GM19438 (cell line): ENCODE data around the gene FOXI2.

ENCODE experiments used
- ATAC-seq: cut with Tn5 transposase; IDR thresholded peaks from one replicate; pipeline ENCODE4 v1.9.1; 2021; ENCODE audit warnings: low read depth; ENCODE audit not compliant: unreplicated experiment

Gene FOXI2

DNA sequence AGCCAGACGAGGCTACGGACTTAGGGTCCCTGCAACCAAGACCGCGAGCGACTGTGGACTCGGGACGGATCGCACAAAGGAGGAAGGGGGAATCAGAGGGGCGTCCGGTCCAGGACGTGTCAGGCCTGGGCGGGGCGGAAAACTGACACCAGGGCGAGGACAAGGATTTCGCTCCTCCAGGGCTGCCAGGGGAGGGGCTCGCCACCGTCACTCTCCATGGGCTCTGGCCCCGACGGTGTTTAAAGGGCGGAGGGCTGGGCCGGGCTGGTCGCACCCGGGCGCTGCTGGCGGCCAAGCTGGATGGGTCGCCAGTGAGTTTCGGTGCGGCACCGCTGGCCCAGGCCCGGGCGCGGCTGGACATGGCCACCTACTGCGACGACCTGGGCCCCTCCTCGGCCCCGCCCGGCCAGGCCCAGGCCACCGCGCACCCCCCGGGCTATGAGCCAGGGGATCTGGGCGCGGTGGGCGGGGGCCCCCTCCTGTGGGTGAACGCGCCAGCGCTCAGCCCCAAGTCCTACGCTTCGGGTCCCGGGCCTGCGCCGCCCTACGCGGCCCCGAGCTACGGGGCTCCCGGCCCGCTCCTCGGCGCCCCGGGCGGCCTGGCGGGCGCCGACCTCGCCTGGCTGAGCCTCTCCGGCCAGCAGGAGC is at the start of gene FOXI2:
Gene FOXI2 (plus strand): TSS at position 271 of the 648 bp plus-strand sequence. CDS start 89 bp downstream, at position 360.
- no peak for ATAC-seq

DNA sequence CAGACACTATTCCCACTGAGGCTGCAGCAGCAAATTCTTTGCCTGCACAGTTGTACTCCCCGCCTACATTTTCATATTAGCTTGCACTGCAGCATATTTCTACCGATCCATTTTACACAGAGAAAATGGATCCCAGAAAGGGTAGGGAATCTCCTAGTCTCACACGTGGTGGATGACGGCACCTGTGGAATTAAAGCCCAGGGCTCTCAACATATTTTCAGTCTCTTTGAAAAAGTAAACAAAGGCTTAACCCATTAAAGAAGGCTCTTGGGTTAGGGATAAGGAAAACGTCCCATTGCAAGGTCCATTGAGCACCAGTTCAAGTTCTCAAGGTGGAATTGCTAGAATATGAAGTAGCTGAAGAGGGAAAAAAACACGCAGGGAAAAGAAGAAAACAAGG is 49.4 kb upstream of the FOXI2 start:
- ATAC-seq: no peak

DNA sequence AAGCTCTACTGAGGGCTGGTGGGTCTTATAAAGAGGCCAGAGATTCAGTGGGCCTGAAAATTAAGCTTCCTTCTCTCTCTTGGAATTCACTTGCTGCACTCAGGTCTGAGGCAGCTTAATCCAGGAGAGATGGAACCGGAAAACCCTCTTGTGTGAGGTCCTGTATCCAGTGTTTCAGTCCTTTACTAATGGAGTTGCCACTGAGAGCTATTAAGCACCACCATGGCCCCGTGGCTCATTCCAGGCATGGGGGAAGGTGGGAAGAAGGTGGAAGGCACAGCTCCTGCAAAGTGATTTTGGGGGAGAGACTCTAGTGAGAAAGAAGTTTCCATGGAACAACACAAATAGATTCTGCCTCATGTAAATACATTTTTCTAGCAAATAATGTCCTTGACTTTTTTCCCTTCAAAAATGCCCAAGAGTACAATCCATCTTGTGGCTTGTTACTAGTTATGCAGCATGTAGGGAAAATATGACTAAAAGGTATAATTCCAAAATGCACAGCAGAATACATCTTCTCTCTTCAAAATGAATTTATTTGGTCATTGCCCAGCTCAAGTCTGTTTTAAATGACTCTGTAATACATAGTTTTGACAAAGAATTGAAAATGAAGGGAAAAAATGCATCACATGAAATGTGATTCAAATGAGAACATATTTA is 46.7 kb upstream of the FOXI2 start:
- no peak for ATAC-seq

DNA sequence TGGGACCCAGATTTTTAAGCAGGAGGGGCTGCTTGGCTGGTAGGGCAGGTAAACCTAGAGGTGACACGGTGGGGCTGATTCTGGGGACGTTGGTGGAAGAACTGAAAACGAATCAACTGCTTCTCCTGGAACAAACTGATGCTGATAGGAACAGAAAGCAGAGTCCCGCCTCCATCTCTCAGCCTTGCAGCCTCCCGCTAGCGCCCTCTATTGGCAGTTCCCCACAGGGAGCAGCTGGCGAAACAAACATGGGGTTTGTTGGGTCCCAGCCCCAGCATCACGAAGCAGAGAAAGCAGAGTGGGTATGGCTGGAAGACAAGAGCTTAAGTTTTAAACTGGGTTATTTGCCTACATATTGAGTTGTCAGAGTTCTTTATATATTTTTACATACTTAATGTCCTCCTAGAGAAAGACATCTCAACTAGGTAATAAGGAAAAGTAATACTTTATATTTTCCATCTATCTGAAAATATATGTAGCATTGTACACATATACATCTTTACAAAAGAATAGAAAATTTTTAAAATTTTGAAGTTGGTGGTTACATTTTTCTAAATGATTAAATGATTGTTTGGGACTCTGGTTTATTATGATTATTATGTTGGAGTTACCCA is 42.3 kb upstream of the FOXI2 start:
- ATAC-seq: no peak

DNA sequence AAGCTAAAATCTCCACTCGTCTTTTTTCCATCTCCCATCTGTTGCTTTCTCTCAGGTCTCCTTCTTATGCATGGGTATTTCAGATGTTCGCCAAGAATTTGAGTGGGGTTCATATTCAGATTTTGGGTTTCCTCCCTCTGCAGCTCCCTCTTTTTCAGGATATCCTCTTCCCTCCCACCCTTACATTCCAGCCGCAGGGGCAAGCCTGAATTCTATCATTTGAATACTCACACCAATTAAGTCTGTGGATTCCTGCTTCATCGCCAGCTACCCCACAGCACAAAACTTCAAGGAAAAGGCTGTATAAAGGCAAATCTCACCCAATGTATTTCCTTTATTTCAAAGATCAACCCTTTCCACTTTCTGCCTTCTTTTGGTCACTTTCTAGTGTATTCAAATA is 41.6 kb upstream of the FOXI2 start:
- ATAC-seq: no peak

DNA sequence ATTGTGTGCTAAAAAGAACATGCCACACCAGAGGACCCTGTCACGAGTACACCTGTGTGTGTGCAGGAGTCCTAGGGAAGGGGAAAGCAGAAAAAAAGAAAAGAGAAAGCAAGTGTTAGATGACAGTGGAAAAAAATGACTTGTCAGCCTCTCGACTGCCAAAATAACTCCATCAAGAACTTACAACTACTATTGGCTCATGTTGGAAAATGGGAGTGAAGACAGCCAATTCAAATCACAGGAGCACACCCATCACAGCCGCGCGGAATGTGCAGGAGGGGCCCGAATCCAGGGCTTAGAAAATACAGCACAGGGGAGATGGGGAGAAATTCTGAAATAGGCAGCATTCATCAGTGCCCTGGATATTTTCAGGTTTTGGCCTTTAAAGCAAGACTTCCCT is 38.1 kb upstream of the FOXI2 start:
- ATAC-seq: no peak

DNA sequence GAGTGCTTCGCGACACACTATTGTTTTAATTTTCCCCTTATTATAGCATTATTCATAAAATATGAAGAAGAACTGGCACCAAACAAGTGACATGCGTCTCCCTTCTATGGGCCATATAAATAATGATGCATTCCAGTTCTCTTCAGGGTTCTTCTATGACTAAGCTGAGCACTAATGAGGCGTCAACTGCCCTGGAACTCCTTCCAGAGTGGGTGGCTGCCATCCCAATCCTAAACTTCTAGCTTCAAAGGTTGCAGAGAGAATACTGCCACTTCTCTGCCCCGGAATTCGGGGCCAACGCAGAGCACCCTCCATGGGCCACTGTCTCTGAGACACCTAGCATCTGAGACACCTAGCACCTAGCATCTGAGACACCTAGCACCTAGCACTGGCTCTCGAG is 37.7 kb upstream of the FOXI2 start:
- ATAC-seq: no peak

DNA sequence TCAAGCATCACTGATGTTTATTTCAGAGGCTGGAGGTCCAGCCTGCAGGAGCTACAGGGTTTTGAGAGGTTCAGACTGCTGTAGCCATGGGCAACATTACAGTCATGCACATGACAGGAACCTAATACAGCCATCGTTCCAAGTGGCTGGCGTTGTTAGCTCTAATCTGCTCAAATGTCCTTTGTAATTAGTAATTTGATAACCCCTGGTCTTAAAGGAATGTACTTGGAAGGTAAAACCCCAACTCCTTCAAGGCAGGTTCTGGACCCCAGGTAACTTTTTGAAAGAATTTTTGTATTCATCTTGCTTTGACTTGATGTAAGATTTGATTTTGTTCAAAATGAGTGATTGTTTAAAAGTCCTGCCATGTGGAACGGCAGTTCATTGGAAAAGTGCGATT is 34.7 kb upstream of the FOXI2 start:
- no peak for ATAC-seq

DNA sequence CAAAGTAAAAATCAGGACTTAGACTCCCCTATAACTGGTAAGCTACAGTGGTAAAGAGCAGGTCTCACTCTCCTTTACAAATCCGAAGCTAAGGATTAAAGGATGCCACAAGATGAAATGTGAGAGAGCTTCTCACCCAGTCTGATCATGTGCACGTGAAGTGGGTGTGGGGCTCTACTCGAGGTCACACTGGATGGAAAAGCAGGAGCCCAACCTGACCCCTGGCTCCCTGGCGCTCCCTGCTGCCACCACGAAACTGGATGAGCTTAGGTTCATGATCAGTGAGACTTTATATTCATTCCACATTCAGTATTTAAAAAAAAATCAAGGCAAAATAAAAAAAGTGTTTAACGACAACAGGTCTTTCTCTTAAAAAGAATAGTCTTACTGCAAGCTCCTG is 21.7 kb upstream of the FOXI2 start:
- ATAC-seq: no peak

DNA sequence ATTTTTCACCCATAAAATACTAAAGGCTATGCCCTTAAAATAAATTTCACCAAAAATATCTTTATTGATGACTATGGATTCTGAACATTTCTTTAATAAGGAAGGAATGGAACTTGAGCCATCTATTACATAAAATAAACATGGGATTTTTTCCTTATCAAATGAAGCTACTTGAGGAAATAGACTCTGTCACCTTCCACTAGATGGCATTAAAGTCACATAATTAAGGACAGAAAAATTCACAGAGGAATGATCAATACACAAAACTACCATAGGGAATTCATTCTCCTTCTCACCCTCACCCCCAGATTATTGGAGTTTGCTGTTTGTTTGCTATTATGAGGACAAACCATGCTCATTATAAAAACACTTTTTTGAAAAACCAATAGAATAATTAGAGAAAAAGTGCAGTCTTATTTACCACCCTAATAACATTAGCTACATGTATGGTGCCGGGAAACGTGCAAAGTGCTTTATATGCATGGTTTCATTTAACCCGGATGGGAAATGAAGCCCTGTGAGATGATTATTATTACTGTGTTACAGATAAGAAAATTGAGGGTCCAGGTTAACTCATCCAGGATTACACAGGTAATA is 21.1 kb upstream of the FOXI2 start:
- no peak for ATAC-seq

DNA sequence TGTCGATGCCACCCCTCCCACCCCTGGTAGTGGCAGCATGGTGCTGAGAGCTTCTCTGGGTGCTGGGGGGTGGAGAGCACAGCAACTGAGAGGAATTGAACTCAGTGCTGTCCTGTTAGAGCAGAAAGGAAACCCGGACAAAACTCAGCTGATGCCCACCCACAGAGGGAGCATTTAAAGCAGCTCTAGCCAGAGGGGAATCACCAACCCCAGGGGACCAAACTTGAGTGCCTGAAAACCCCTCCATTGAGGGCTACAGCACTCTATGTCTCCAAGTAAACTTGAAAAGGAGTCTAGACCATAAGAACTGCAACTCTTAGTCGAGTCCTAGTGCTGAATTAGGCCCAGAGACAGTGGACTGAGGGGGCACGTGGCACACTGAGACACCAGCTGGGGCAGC is 16.8 kb upstream of the FOXI2 start:
- no peak for ATAC-seq

DNA sequence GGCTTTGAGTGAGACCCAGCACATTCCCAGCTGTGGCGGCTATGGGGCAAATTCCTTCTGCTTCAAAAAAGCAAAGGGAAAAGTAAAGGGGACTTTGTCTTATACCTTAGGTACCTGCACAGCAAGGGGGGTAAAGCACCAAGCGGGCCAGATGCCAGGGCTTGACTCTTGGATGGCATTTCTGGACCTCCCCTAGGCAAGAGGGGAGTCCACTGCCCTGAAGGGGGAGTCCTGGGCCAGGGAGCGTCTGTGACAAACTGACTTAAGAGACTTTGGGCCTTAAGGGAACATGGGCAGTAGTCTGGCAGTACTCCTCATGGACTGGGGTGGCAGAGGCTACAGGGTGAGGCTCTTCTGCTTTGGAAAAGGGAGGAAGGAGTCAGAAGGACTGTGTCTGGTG is 16.1 kb upstream of the FOXI2 start:
- ATAC-seq: no peak

DNA sequence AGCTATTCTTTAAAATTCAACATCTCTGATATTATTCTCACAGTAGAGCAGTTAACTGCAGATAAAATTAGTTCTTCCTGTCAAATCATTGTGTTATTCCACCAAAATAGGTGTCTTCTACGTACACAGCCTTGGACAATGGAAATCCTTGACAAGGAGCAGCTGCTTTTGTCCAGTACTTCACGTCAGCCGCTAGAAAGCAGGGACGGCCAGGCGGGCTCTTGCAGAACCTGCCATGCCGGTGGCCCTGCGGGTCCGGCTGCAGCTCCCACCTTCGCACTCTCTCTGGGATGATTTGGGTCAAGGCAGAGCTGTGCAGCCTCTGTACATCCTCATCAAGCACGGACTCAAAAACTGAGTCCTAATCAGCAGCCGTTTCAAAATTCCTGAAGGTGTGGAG is 2.2 kb upstream of the FOXI2 start:
- ATAC-seq: no peak

DNA sequence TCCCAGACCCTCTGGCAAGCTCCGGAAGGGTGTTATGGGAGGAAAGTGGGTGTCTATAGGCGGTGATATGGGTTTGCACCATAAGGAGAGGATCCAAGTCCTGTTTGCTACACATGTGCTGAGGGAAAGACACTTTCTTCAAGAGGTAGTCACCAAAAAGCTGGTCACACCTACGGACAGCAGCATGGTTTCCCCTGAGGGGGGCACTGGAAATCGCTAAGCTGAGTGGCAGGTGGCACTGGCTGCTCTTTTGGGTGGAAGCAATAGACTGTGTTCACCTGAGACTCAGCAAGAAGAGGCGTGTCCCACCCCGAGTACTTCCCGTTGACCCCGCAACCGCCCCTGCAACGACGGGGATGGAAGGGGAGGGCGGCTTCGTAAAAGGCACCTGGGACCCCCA is 1.8 kb upstream of the FOXI2 start:
- no peak for ATAC-seq

DNA sequence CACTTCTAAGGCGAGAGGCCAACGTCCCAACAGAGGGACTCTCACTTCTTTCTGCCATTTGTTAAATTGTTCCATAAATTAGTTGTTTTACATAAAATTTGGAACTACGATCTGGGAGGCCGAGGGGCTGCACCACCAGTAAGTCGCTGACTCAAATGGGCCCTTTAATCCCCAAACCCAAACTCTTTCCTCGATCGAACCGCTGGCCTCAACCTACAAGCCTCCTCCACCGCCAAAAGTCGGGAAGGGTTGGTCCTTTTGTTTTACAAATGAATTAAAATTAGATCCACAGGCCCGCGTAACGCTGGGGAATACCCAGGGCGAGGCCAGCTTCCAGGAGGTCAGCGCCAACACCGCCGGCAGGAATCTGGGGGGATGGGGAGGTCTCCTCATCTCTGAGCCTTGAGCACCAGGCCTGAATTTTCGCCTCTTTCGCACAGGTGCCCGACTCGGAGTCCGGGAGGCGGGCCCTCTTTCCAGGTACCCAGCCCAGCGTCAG is 1.2 kb upstream of the FOXI2 start:
- no peak for ATAC-seq

DNA sequence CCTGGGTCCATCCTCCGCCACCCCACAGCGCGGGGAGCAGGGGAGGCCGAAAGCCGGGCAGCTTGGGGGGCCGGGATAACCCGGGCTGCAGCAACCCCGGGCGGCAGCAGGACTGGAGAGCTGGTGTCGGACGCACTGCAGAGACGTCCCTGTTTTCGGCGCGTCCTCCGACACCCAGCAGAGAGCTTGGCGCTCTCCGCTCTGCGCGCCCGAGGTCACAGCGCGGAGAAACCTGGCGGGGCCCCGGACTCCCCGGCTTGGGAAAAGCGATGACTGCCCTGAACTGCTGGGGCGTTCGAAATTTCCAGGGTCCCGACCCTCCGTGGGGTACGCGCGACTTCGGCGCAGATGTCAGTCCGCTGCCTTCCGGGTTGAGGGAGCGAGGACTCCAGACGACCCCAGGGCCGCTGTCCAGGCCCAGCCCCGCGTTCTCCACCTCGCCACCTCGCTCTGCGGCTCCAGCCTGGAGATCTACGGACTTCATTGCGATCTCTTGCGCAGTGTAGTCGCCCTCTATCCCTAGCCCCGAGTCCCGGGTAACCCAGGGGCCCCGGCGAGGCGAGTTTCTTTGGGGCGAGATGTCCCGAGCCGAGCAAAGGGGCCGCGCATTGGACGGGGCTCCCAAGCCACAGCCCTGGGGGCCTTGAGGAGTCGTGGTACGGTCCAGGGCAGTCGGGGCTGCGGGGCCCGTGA is 617 bp upstream of the FOXI2 start:
- no peak for ATAC-seq

DNA sequence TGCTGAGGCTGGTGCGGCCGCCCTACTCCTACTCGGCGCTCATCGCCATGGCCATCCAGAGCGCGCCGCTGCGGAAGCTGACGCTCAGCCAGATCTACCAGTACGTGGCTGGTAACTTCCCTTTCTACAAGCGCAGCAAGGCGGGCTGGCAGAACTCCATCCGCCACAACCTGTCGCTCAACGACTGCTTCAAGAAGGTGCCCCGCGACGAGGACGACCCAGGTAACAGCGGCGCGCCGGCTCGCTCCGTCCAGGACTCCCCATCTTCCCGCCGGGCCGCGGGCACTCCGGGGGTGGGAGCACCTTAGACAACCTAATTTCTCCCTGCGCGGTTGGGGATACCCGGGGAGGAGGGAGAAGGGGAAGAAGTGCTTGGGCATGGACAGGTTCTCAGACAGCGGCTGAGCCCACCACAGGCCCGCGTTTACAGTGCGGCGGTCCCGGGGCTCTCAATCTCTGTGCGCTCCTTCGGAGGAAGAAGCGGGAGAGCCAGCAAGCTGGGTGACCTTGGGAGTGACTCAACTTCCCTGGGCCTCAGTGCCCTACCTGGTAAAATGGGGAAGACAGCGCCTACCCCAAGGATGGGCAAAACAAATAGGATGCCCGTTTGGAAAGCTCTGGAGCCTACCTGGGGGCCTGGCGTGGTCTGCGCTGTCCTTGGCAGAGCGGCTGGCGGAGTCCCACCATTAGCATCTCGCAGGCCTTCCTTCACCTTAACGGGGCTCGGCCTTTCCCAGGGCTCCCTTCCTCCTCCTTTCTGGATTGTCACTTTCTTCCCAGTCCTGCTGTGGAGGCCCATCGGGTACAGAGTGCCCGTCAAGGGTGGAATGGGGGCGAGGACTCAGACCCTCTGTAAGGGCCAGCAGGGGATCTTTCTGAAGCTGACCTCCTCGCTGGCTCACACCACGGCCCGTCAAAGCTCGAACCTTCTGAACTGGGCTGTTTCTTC is 852 bp downstream of the FOXI2 start:
- ATAC-seq: no peak

DNA sequence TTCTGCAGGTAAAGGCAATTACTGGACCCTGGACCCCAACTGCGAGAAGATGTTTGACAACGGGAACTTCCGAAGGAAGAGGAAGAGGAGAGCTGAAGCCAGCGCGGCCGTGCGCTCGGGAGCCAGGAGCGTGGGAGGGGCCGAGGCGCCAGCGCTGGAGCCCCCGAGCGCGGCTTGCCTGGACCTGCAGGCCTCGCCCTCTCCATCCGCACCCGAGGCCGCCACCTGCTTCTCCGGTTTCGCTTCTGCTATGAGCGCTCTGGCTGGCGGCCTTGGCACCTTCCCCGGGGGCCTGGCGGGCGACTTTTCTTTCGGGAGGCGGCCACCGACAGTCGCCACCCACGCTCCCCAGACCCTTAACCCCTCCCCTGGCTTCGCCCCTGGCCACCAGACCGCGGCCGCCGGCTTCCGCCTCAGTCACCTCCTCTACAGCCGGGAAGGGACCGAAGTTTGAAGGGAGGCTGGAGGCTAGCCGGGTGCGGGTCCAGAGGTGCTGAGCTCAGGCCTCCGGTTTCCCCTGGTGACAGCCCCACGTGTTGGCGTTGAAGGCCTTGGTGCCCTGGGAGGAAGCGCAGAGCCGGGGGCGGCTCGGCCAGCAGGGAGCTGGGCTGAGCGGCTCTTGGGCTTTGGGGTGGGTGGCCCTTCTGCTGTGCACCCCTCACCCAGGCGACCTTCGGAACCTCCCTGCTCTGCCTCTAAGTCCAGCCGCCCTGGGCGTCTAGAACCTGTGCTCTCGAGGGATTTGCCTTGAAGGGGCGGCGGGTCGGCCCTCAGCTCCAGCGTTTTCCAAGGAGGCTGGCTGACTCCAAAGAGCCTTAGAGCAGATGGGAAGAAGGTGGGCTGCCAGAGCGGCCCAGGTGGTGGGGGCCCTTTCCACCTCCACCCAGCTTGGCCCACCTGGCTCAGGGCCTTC is 1.8 kb downstream of the FOXI2 start:
- no peak for ATAC-seq

DNA sequence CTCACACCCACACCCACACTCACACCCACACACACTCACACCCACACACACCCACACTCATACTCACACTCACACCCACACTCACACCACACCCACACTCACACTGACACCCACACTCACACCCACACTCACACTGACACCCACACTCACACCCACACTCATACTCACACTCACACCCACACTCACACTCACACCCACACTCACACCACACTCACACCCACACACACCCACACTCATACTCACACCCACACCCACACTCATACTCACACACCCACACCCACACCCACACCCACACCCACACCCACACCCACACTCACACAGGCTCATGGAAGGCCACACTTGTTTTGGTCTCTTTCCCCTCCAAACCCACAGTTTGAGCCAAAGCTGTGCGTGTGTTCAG is 2.9 kb downstream of the FOXI2 start:
- ATAC-seq: no peak
